Iris pigment epithelial cell (primary cell): ENCODE results near the gene LYVE1.

ENCODE experiments used
- DNase-seq: peaks from one replicate; pipeline ENCODE4 v3.0.0-alpha.2; 2011; ENCODE audit warnings: low read depth

LYVE1 gene

DNA sequence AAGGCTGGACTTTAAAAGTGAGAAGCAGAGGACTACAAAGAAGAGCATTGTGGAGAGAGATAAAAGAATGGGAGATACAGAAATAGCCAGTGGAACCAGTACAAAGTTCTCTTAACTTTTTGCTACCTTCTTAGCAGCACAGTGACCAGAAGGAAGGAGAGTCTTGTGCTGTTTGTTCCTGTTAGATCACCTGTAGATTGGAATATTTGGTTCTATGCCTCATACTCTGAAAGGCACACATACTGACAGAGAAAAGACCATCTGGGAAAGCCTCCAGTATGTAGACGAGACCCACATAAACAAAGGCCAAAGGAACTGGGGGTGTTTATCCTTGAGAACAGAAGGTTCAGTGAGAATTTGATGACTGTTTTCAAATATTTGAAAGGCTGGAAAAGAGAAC lies 46.2 kb downstream of the LYVE1 start:
- DNase-seq, result no peak

GRCh38 chr11:10520562-10520961 lies 47.9 kb downstream of the LYVE1 start:
- peak; percentile 57 for DNase-seq

DNA sequence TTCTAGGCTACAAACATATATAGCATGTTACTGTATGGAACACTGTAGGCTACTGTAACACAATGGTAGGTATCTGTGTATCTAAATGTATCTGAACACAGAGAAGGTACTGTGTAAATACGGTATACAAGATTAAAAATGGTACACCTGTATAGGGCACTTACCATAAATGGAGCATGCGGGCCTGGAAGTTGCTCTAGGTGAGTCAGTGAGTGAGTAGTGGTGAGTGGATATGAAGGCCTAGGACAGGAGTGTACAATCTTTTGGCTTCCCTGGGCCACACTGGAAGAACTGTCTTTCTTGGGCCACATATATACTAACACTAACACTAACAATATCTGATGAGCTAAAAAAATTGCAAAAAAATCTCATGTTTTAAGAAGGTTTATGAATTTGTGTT lies 48.8 kb downstream of the LYVE1 start:
- DNase-seq, result no peak

GRCh38 chr11:10518891-10519290 lies 49.6 kb downstream of the LYVE1 start:
- no peak for DNase-seq

GRCh38 chr11:10518123-10518522 lies 50.3 kb downstream of the LYVE1 start:
- no peak for DNase-seq

DNA sequence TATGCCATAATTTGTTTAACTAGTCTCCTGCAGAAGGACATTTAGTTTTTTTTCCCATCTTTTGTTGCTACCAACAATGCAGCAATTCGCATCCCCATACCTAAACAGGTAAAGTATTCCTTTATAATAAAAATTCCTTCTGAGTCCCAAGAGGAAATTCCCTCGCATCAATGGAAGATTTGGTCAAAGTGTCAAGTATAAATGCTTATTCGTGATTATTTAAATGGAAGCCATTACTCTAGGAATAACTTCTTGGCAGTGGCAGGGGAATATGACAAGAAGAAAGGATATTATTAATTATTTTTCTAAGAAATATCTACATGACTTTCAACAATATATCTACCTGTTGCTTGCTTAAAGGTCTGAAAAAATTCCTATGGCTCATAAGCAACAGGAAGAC lies 53.0 kb downstream of the LYVE1 start:
- no peak for DNase-seq

DNA sequence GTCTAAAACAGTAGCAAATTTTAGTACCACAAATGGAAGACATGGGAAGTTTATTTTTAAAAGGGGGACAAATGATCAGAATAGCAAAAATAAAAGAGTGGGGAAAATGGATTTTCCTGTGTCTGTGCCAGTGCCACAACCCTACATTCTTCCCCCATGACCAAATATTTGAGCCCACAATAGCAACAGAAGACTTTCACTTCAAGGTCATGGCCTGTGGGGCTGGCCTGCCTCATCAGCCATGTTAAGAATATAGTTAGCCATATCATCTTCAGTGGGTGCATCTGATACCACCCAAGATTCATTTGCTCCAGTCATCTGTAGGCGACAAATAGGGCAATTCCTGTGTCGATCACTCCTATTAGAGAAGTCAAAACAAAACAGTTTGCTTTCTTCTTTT lies 53.8 kb downstream of the LYVE1 start:
- DNase-seq, result peak; percentile 44

- no peak for DNase-seq
Measured at GRCh38 chr11:10514202-10514601, 54.3 kb downstream of the LYVE1 start.

GRCh38 chr11:10511181-10511621 lies 57.3 kb downstream of the LYVE1 start:
- DNase-seq, result no peak
